Coronary artery (tissue), 2 donors: ENCODE data around the gene SLC24A3.
A peak's percentile ranks its signal among the peaks of the same experiment; 100 is the strongest.

Source experiments
- DNase-seq: peaks from one replicate; pipeline ENCODE4 v3.0.0-alpha.2; 2017; ENCODE audit warnings: low spot score
- H3K27ac ChIP-seq, 2 donors: fragments of 200-600 bp; sonication (generic); one replicate each; pipeline ENCODE4 v1.5.1; 2016 to 2019
- H3K4me3 ChIP-seq: fragments of 200-600 bp; sonication (generic); 2 replicates; pipeline ENCODE4 v1.5.1; 2016; ENCODE audit warnings: mild to moderate bottlenecking, moderate library complexity
- CTCF ChIP-seq: fragments of 200-600 bp; sonication (generic); IDR thresholded peaks from one replicate; pipeline ENCODE4 v1.5.1; 2019; ENCODE audit warnings: antibody characterized with exemption

Gene SLC24A3

GRCh38 chr20:19269737-19270340, 57.4 kb downstream of the SLC24A3 start:
- TF ChIP-seq CTCF: no peak
- DNase-seq: peak; percentile 12
- no peak overlapping the region for H3K27ac ChIP-seq
- H3K4me3 ChIP-seq: no peak overlapping the region

GRCh38 chr20:19271879-19272651, 59.6 kb downstream of the SLC24A3 start:
- peak; percentile 66 for DNase-seq

GRCh38 chr20:19272976-19273654, 60.7 kb downstream of the SLC24A3 start:
- Histone ChIP-seq H3K27ac (no peak overlapping the region), H3K4me3 (no peak overlapping the region)
- no peak for TF ChIP-seq CTCF
- peak; percentile 70 for DNase-seq

More at GRCh38 chr20:19271879-19272651, 59.6 kb downstream of the SLC24A3 start:
- H3K27ac ChIP-seq: no peak overlapping the region
- H3K4me3 ChIP-seq: no peak overlapping the region
- TF ChIP-seq CTCF: no peak

- H3K4me3 ChIP-seq: no peak overlapping the region
- no peak for TF ChIP-seq CTCF
- peak overlapping the region in 1 of 2 donors; percentile 82 for H3K27ac ChIP-seq
- peak; percentile 40 for DNase-seq
These were observed 61.6 kb downstream of the SLC24A3 start for GRCh38 chr20:19274001-19274400.

- no peak overlapping the region for H3K4me3 ChIP-seq
- no peak for TF ChIP-seq CTCF
- peak overlapping the region in 1 of 2 donors; percentile 82 for H3K27ac ChIP-seq
- DNase-seq: peak; percentile 64
These were observed 62.1 kb downstream of the SLC24A3 start for GRCh38 chr20:19274412-19275015.

GRCh38 chr20:19275038-19275629, 62.7 kb downstream of the SLC24A3 start:
- no peak for DNase-seq
- Histone ChIP-seq H3K27ac (peak overlapping the region in 1 of 2 donors; percentile 82), H3K4me3 (peak overlapping the region; percentile 44)
- no peak for TF ChIP-seq CTCF
